Endothelial cell of umbilical vein (primary cell): ENCODE data around the gene DOCK6. TPM values are rescaled to one million over a fixed set of nuclear protein-coding genes. Genes with fewer than 3 reads are reported as not detected.

Experiments used
- BruUV-seq: library from RNA; stranded (reverse); fragments of 400-500 nt; replicated peaks from 2 replicates; lab custom pipeline; 2021; lab: Mats Ljungman, UMichigan
- CTCF ChIA-PET: fragments of 300-600, 350-600 bp; sonication (Branson Sonifier 250); formaldehyde crosslinking; loops from one replicate; lab custom pipeline; 2021; ENCODE audit warnings: antibody characterized with exemption, inconsistent platforms; lab: Charles Lee
- POLR2A ChIA-PET: fragments of 300-600, 350-600 bp; sonication (Branson Sonifier 250); formaldehyde crosslinking; loops from one replicate; lab custom pipeline; 2021; ENCODE audit warnings: antibody characterized with exemption, inconsistent platforms; lab: Charles Lee
- DNase-seq: peaks from one replicate; pipeline ENCODE4 v3.0.0-alpha.2; 2011; ENCODE audit warnings: low read depth, low spot score
- FAIRE-seq: peaks from 2 replicates; lab custom pipeline; 2011; peaks lifted over from hg19 to GRCh38; lab: Jason Lieb, UNC
- H2AFZ ChIP-seq: 2 replicates; pipeline ENCODE4 v1.6.0; 2012; ENCODE audit warnings: low read depth, low read length, control low read depth, inconsistent platforms
- H3K27ac ChIP-seq: 2 replicates; pipeline ENCODE4 v1.5.1; 2011; ENCODE audit warnings: low read depth, mild to moderate bottlenecking, control low read depth, low read length, moderate library complexity; ENCODE audit not compliant: insufficient read depth
- H3K27me3 ChIP-seq, 2 experiments: 2 replicates each; pipeline versions ENCODE4 v1.6.0 to v1.6.1; 2011; ENCODE audit warnings: low read length in 2 of 2, mixed read lengths in 1 of 2; ENCODE audit not compliant: control insufficient read depth in 2 of 2, insufficient read depth in 2 of 2
- H3K36me3 ChIP-seq, 2 experiments: 2 replicates in 1 of 2; 3 replicates in 1 of 2; pipeline ENCODE4 v1.5.1; 2011; ENCODE audit warnings: low read length in 2 of 2, mild to moderate bottlenecking in 1 of 2, moderate library complexity in 1 of 2; ENCODE audit not compliant: control insufficient read depth in 2 of 2, insufficient read depth in 2 of 2; ENCODE audit errors: extremely low read depth in 1 of 2
- H3K4me1 ChIP-seq: 3 replicates; pipeline ENCODE4 v1.5.1; 2011; ENCODE audit warnings: mild to moderate bottlenecking, low read length; ENCODE audit not compliant: control insufficient read depth, insufficient read depth; ENCODE audit errors: extremely low read depth
- H3K4me2 ChIP-seq: 2 replicates; pipeline ENCODE4 v1.6.1; 2011; ENCODE audit warnings: low read length, control low read depth, mixed read lengths; ENCODE audit not compliant: insufficient read depth
- H3K4me3 ChIP-seq, 3 experiments: fragments of 200-600 bp in 1 of 3; sonication (generic), shearing (Covaris generic) in 1 of 3; replicated peaks in 1 of 3; 2 replicates each; pipeline ENCODE4 v1.5.1; 2011 to 2016; ENCODE audit warnings: control low read depth in 3 of 3, low read length in 3 of 3, mild to moderate bottlenecking in 2 of 3, inconsistent platforms in 1 of 3, low read depth in 1 of 3, moderate library complexity in 1 of 3; ENCODE audit not compliant: insufficient read depth in 1 of 3
- H3K79me2 ChIP-seq: 2 replicates; pipeline ENCODE4 v1.6.0; 2012; ENCODE audit warnings: low read length, inconsistent platforms; ENCODE audit not compliant: control insufficient read depth, insufficient read depth
- H3K9ac ChIP-seq: replicated peaks from 2 replicates; pipeline ENCODE3; 2011; ENCODE audit warnings: low read length, control low read depth; ENCODE audit not compliant: insufficient read depth; ENCODE audit errors: extremely low read depth
- H3K9me1 ChIP-seq: replicated peaks from 3 replicates; pipeline ENCODE4 v1.6.0; 2011; ENCODE audit warnings: mild to moderate bottlenecking, low read length; ENCODE audit not compliant: control insufficient read depth, insufficient read depth; ENCODE audit errors: extremely low read depth
- H3K9me3 ChIP-seq: replicated peaks from 2 replicates; pipeline ENCODE4 v1.5.1; 2012; ENCODE audit warnings: low read length, inconsistent platforms; ENCODE audit not compliant: control insufficient read depth, insufficient read depth
- H4K20me1 ChIP-seq: replicated peaks from 2 replicates; pipeline ENCODE3; 2011; ENCODE audit warnings: mild to moderate bottlenecking, low read length; ENCODE audit not compliant: control insufficient read depth, insufficient read depth; ENCODE audit errors: extremely low read depth
- EZH2 ChIP-seq: IDR thresholded peaks from 2 replicates; pipeline ENCODE4 v1.6.1; 2012; ENCODE audit warnings: borderline replicate concordance, low read depth, mild to moderate bottlenecking, moderate library complexity, low read length, inconsistent platforms; ENCODE audit not compliant: severe bottlenecking
- FOS ChIP-seq: IDR thresholded peaks from 2 replicates; pipeline ENCODE4 v1.6.1; 2011; ENCODE audit warnings: mild to moderate bottlenecking, low read length, moderate library complexity, borderline replicate concordance; ENCODE audit not compliant: insufficient read depth
- GATA2 ChIP-seq: IDR thresholded peaks from 2 replicates; pipeline ENCODE4 v1.7.0; 2011; ENCODE audit warnings: low read depth, mild to moderate bottlenecking, moderate library complexity, mixed read lengths, low read length; ENCODE audit not compliant: insufficient read length, insufficient read depth
- JUN ChIP-seq: IDR thresholded peaks from 2 replicates; pipeline ENCODE4 v1.6.1; 2011; ENCODE audit warnings: borderline replicate concordance, low read depth; ENCODE audit not compliant: insufficient read length, insufficient read depth
- MYC ChIP-seq: IDR thresholded peaks from one replicate; pipeline ENCODE4 v1.6.1; 2011; ENCODE audit warnings: mild to moderate bottlenecking, low read depth, low read length
- POLR2A ChIP-seq: IDR thresholded peaks from 2 replicates; pipeline ENCODE4 v1.6.1; 2012; ENCODE audit warnings: low read depth, mild to moderate bottlenecking, control low read depth, low read length
- POLR2AphosphoS5 ChIP-seq: IDR thresholded peaks from 2 replicates; pipeline ENCODE4 v1.6.1; 2012; ENCODE audit warnings: low read depth, mild to moderate bottlenecking, control low read depth, low read length, moderate library complexity; ENCODE audit not compliant: insufficient read depth
- dilution Hi-C: fragments of 300-500 bp; cut with MboI; formaldehyde crosslinking; loops from one replicate; pipeline ENCODE4 v1.15.0; 2019; ENCODE audit warnings: low sequenced_read_pairs; ENCODE audit not compliant: extremely low pct_ligation_motif_present
- intact Hi-C: fragments of 100-400 bp; cut with micrococcal nuclease; formaldehyde crosslinking; loops from one replicate; pipeline ENCODE4 v1.10.0; 2022
- polyA plus RNA-seq, 4 experiments: library from polyadenylated mRNA; depleted of rRNA in 3 of 4; stranded (reverse) in 3 of 4; unstranded in 1 of 4; fragments of >200 nt; gene quantifications; 2 replicates each; pipeline versions ENCODE4 v1.2.1 to v1.2.3, GENCODE V29; 2011 to 2012; ENCODE audit warnings: missing spikeins in 1 of 4
- total RNA-seq: library from RNA; stranded (reverse); gene quantifications from 2 replicates; pipeline ENCODE4 v1.2.3, GENCODE V29; 2021
- TF ChIP-seq, protein P1 (sequence below): IDR thresholded peaks from 2 replicates; pipeline ENCODE4 v1.6.1; 2011; ENCODE audit not compliant: insufficient read depth, insufficient read length
- TF ChIP-seq, protein P2 (sequence below), 2 donors: IDR thresholded peaks; 1 replicate in 1 of 2; 2 replicates in 1 of 2; pipeline ENCODE4 v1.5.1; 2011; ENCODE audit warnings: low read length in 2 of 2, mild to moderate bottlenecking in 2 of 2, moderate library complexity in 2 of 2, control low read depth in 1 of 2, inconsistent platforms in 1 of 2, low read depth in 1 of 2; ENCODE audit not compliant: insufficient read depth in 1 of 2; ENCODE audit errors: extremely low read depth in 1 of 2

The DOCK6 gene
- total and polyA plus RNA-seq, 2 donors (not counting 3 experiments of a cell fraction or from before 2014, with no cell fraction given): 126 to 334 TPM

DNA sequence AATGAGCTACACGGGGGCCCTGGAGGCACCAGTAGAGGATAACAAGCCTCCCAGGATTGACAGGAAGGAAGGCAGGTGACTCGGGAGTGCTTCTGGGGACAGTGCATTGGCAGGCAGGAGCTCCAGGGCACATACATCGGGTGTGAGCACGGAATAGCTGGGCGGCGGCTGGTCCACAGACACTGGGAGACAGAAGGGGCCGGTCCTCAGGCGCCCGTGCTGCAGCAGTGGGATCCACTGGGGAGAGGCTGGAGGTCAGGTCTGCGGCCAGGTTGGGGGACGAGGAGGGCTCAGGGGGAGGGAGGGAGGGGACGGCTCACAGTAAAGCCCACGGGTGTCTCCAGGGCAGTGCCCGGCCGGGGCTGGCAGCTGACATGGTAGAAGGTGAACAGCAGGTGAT lies 25.0 kb downstream of the DOCK6 start:
- DNase-seq (no peak), FAIRE-seq (no peak)
- no peaks in the 10 kb centered on the region for H3K9me1 ChIP-seq
- no peak overlapping the region for H3K27ac ChIP-seq
- dilution Hi-C loops: no loop called here
- H3K36me3 ChIP-seq: peaks cover 27 to 59% of the 10 kb centered on the region in 2 experiments
- ChIA-PET CTCF (no interaction called here), POLR2A (no interaction called here)
- H4K20me1 ChIP-seq: no peaks in the 10 kb centered on the region
- no peak overlapping the region for H3K4me2 ChIP-seq
- intact Hi-C loops: no loop called here
- no peak overlapping the region for H3K9ac ChIP-seq
- H3K4me3 ChIP-seq: no peak overlapping the region
- BruUV-seq: no TSS peak
- H3K9me3 ChIP-seq: no peaks in the 10 kb centered on the region
- no peaks in the 10 kb centered on the region for H3K79me2 ChIP-seq
- TF ChIP-seq JUN (no peak), EZH2 (no peak), POLR2A (no peak), POLR2AphosphoS5 (no peak), MYC (no peak), GATA2 (no peak), FOS (no peak)
- TF ChIP-seq, protein P1, sequence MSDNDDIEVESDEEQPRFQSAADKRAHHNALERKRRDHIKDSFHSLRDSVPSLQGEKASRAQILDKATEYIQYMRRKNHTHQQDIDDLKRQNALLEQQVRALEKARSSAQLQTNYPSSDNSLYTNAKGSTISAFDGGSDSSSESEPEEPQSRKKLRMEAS: no peak
- TF ChIP-seq, protein P2, sequence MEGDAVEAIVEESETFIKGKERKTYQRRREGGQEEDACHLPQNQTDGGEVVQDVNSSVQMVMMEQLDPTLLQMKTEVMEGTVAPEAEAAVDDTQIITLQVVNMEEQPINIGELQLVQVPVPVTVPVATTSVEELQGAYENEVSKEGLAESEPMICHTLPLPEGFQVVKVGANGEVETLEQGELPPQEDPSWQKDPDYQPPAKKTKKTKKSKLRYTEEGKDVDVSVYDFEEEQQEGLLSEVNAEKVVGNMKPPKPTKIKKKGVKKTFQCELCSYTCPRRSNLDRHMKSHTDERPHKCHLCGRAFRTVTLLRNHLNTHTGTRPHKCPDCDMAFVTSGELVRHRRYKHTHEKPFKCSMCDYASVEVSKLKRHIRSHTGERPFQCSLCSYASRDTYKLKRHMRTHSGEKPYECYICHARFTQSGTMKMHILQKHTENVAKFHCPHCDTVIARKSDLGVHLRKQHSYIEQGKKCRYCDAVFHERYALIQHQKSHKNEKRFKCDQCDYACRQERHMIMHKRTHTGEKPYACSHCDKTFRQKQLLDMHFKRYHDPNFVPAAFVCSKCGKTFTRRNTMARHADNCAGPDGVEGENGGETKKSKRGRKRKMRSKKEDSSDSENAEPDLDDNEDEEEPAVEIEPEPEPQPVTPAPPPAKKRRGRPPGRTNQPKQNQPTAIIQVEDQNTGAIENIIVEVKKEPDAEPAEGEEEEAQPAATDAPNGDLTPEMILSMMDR (IDR thresholded peaks at IDR 0.05; ENCODE audit: extremely low read depth in 1 of 2, insufficient read depth in 1 of 2, low read depth in 1 of 2, low read length in 2 of 2): no peak
- no peak overlapping the region for H2AFZ ChIP-seq
- no peaks in the 10 kb centered on the region for H3K27me3 ChIP-seq
- H3K4me1 ChIP-seq: no peaks in the 10 kb centered on the region
